ENCODE measurements around the gene PRDM1.
A peak's percentile ranks its signal among the peaks of the same experiment; 100 is the strongest.

PRDM1 gene

GRCh38 chr6:106085984-106086813, at the start of gene PRDM1:
Gene PRDM1, plus strand, starts transcription at chr6:106086336. Its CDS starts 218 bp downstream, at chr6:106086554.
- peak; percentile 52 for DNase-seq (ENCODE audit: low spot score)

- DNase-seq (ENCODE audit: low spot score), result no peak
Observed at GRCh38 chr6:106037060-106037459, 49.1 kb upstream of the PRDM1 start.

DNA sequence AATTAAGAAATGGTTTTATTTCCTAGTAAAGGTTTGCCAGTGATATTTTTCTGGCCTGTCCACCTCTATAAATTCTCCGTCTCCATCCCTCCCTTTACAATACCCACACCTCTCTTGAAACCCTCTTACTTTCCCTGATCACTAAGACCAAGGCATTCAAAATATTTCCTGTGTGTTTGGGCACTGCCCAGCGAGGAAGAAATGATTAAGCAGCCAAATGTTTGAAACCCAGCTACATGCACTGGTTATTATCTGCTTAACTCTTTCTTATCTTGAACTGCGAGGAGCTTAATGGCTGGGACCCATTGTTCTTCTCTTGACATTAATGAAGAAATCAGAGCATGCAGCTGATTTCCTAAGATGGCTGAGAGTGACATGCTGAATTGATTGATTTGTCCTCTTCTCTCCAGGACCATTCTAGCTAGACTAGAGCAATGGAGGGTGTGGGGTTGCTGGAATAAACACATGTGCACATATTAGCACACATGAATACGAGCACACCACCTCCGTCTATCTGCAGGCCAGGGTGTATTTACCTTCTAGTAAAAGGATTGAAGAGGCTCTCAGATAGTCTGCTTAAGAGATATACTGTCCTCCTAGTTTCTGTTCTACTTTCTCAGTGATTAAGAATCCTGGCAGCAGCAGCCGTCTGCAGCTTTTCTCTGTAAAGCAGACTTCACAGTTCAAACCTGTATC, 46.1 kb upstream of the PRDM1 start:
- DNase-seq (ENCODE audit: low spot score), result no peak

DNA sequence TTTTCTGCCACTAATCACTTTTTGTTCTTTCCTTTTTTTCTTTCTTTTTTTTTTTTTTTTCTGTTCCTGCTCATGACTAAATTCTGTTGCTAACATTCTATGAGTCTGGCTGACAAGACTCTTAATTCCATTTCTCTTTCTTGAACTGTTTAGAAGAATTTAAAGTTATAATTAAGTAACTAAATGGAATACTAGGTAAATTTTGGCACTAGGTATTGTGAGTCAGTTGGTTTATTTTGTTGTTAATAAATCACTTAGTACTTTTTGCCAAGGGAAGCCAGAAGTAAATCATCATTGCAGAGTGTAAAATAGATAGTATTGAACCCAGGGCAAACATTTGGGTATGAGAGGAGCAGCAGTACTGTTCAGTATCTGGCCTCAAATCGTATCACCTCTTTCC, 42.0 kb upstream of the PRDM1 start:
- DNase-seq (ENCODE audit: low spot score), result no peak

- no peak for DNase-seq (ENCODE audit: low spot score)
Observed at GRCh38 chr6:106045077-106045476, 41.1 kb upstream of the PRDM1 start.

GRCh38 chr6:106046116-106046853, 39.9 kb upstream of the PRDM1 start:
- no peak for DNase-seq (ENCODE audit: low spot score)

- no peak for DNase-seq (ENCODE audit: low spot score)
Observed at GRCh38 chr6:106046854-106047200, 39.3 kb upstream of the PRDM1 start.

DNA sequence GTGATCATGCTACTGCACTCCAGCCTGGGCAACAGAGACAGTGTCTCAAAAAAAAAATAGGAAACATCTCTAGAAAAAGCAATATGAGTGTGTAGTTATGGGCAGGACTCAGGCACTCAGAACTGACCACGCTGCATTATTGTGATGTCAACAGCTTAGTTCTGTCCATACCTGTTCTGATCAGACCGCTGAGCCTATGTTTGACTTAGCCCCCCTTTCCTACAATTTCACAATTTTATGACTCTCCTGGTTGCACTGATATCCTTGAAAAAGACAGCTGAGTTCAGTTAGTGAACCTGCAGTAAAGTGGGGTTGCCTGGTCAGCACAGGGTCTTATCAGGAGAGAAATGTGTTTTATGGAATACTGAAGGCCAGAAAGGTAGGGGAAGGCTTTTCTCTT, 37.8 kb upstream of the PRDM1 start:
- no peak for DNase-seq (ENCODE audit: low spot score)

DNA sequence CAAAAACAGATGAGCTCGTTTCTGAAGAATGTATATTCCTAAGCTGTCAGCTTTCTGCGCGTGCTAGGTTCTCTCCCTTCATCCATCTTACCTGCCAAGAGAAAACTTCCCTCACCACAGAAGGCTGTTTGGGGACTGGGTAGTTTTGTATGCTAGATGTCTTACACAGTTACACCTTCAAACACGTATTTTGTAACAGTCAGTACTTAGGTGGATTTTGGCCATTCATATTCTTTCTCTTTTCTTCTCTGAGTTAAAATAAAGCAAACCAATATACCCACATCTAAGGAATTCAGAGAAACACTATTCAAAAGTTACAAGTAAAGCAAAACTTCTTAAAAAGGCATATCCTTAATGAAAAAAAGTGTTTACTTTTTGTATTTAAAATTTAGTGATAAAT, 35.6 kb upstream of the PRDM1 start:
- no peak for DNase-seq (ENCODE audit: low spot score)

- no peak for DNase-seq (ENCODE audit: low spot score)
Observed at GRCh38 chr6:106051226-106051625, 34.9 kb upstream of the PRDM1 start.

GRCh38 chr6:106053484-106054205, 32.5 kb upstream of the PRDM1 start:
- no peak for DNase-seq (ENCODE audit: low spot score)

GRCh38 chr6:106055489-106055888, 30.6 kb upstream of the PRDM1 start:
- DNase-seq (ENCODE audit: low spot score), result no peak

- no peak for DNase-seq (ENCODE audit: low spot score)
Observed at GRCh38 chr6:106056060-106056745, 29.9 kb upstream of the PRDM1 start.

GRCh38 chr6:106056746-106057390, 29.3 kb upstream of the PRDM1 start:
- DNase-seq (ENCODE audit: low spot score), result no peak

- no peak for DNase-seq (ENCODE audit: low spot score)
Observed at GRCh38 chr6:106059331-106059730, 26.8 kb upstream of the PRDM1 start.

GRCh38 chr6:106060167-106060566, 26.0 kb upstream of the PRDM1 start:
- no peak for DNase-seq (ENCODE audit: low spot score)

DNA sequence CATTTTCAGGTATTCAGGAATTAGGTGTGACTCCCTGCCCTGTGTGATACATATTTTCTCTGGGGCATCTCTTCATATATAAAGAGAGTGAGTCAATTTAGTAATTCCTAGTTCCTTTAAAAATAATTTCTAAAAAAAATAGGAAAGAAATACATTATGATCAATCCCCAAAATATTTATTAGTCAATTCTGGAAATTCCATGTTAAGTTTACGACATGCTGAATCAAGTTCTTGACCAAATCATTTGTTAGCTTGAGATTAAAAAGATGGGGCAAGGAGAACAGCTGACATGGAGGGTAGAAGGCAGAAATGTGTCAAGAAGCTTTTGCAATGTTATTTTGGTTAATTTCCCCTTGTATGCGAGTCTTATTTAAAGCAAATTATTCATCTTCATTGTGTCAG, 22.7 kb upstream of the PRDM1 start:
- no peak for DNase-seq (ENCODE audit: low spot score)

GRCh38 chr6:106064142-106064541, 22.0 kb upstream of the PRDM1 start:
- DNase-seq (ENCODE audit: low spot score), result no peak

GRCh38 chr6:106064756-106065155, 21.4 kb upstream of the PRDM1 start:
- no peak for DNase-seq (ENCODE audit: low spot score)

DNA sequence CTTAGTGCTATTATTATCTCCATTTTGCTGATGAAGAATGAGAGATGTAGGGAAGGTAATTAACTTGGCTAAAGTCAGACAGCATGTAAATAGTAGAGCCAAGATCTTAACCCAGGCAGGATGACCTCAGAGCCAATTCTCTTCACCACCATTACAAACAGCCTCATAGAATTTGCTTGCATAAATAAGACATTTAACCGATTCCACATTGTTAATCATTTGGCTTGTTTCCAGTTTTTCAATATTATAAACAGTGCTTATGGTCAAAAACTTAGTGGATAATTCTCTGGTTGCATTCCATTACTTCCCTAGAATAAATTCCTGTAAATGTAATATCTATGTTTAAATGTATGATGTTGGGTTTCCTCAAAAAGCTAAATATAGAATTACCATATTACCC, 19.1 kb upstream of the PRDM1 start:
- DNase-seq (ENCODE audit: low spot score), result no peak

DNA sequence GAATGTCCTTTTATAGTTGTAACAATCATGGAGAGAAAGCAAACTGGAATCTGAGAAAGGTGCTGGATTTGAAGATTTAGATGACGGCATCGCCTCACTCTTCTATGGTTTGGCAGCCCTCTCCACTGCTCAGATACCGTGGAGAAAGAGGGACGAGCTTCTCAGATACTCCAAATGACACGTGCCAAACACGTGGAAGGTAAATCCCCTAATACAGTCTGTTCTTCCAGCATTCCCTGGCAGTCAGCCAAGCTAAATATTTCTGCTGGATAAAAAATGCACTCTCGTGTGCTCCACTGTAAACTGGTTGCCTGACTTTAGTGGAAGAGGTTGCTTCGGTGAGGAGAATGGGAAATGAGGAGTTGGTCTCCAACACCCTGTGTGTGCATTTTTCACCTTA, 16.7 kb upstream of the PRDM1 start:
- no peak for DNase-seq (ENCODE audit: low spot score)

Data from hematopoietic multipotent progenitor cell treated with erythropoietin and hydrocortisone succinate and interleukin-3 and kit ligand, for 17 days (in vitro differentiated cells).